BE2C (cell line): ENCODE data around the gene CTCF.

Experiments
- DNase-seq: peaks from one replicate; pipeline ENCODE4 v3.0.0-alpha.2; 2020
- H3K27me3 ChIP-seq: fragments of 250-450 bp; sonication (Bioruptor Pico); 2 replicates; pipeline ENCODE4 v1.5.1; 2020; ENCODE audit warnings: mild to moderate bottlenecking
- H3K36me3 ChIP-seq: fragments of 250-450 bp; sonication (Bioruptor Pico); 2 replicates; pipeline ENCODE4 v1.5.1; 2020; ENCODE audit warnings: mild to moderate bottlenecking
- H3K4me1 ChIP-seq: fragments of 250-450 bp; sonication (Bioruptor Pico); 2 replicates; pipeline ENCODE4 v1.5.1; 2020
- H3K4me3 ChIP-seq: 2 replicates; pipeline ENCODE4 v1.5.1; 2011; ENCODE audit warnings: low read depth, low read length
- H3K9me3 ChIP-seq: fragments of 250-450 bp; sonication (Bioruptor Pico); 2 replicates; pipeline ENCODE4 v1.5.1; 2020
- TF ChIP-seq, protein P1 (sequence below): IDR thresholded peaks from 2 replicates; pipeline ENCODE4 v1.5.1; 2012; ENCODE audit warnings: mild to moderate bottlenecking, low read depth, low read length

Gene CTCF

GRCh38 chr16:67526149-67526791 is 36.1 kb upstream of the CTCF start:
- DNase-seq = no peak
- TF ChIP-seq, protein P1, sequence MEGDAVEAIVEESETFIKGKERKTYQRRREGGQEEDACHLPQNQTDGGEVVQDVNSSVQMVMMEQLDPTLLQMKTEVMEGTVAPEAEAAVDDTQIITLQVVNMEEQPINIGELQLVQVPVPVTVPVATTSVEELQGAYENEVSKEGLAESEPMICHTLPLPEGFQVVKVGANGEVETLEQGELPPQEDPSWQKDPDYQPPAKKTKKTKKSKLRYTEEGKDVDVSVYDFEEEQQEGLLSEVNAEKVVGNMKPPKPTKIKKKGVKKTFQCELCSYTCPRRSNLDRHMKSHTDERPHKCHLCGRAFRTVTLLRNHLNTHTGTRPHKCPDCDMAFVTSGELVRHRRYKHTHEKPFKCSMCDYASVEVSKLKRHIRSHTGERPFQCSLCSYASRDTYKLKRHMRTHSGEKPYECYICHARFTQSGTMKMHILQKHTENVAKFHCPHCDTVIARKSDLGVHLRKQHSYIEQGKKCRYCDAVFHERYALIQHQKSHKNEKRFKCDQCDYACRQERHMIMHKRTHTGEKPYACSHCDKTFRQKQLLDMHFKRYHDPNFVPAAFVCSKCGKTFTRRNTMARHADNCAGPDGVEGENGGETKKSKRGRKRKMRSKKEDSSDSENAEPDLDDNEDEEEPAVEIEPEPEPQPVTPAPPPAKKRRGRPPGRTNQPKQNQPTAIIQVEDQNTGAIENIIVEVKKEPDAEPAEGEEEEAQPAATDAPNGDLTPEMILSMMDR = no peak
- Histone ChIP-seq H3K9me3 (no peaks in the 10 kb centered on the region), H3K36me3 (no peaks in the 10 kb centered on the region), H3K4me1 (peaks cover 5% of the 10 kb centered on the region; the same call in 1 of the 2 replicates), H3K27me3 (no peaks in the 10 kb centered on the region), H3K4me3 (no peak overlapping the region)

DNA sequence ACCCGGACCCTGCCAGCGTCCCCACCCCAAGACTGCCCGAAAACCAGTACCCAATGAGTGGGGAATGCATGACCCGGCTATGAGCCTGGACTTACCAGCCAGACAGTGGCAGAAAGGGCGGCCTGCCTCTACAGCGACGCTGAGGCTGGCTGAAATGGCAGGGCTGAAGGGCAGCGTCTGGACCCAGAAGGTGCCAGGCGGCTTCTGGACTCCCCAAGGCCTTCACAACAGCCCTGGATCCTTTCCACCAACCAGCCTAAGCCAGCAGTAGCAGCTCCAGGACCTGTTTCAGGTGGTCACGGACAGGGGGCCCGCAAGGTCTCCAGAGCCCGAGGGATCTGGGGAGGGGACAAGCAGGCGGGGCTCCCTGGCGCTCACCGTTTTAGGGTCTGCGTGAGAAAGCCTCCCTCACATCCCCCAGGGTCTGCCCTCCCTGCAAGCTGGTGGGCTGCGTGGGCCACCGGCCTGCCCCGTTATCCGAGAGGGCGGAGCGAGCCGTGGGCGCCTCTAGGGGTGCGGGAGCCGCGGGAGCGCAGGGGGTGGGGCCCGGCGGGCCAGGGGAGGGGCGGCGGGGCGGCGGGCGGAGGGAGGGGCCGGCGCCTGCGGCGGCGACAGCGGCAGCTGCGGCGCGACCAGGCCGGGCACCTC is 34.0 kb upstream of the CTCF start, which contains the start of gene RIPOR1:
Gene RIPOR1, plus strand, starts transcription at position 608 of the 648 bp plus-strand sequence. CDS start 9,618 bp downstream, outside the sequence.
- Histone ChIP-seq H3K4me3 (peak within 1 kb of the TSS; percentile 90), H3K9me3 (no peaks in the 10 kb centered on the region), H3K36me3 (no peaks in the 10 kb centered on the region), H3K27me3 (no peaks in the 10 kb centered on the region), H3K4me1 (0 out of 2 replicates have a peak, but pooled peaks cover 3% of the 10 kb centered on the region)
- TF ChIP-seq, protein P1 = no peak
- peak; percentile 70 for DNase-seq

- no peaks in the 10 kb centered on the region for H3K27me3 ChIP-seq
- H3K4me1 ChIP-seq = 0 out of 2 replicates have a peak, but pooled peaks cover 3% of the 10 kb centered on the region
- DNase-seq = peak; percentile 73
- TF ChIP-seq, protein P1 = no peak
- H3K9me3 ChIP-seq = no peaks in the 10 kb centered on the region
- no peaks in the 10 kb centered on the region for H3K36me3 ChIP-seq
- peak overlapping the region; percentile 90 for H3K4me3 ChIP-seq
Measured at GRCh38 chr16:67528870-67529581, 33.3 kb upstream of the CTCF start.

- Histone ChIP-seq H3K4me1 (0 out of 2 replicates have a peak, but pooled peaks cover 3% of the 10 kb centered on the region), H3K4me3 (peak overlapping the region; percentile 90), H3K27me3 (no peaks in the 10 kb centered on the region), H3K36me3 (no peaks in the 10 kb centered on the region), H3K9me3 (no peaks in the 10 kb centered on the region)
- TF ChIP-seq, protein P1 = no peak
- no peak for DNase-seq
Measured at GRCh38 chr16:67529582-67530012, 32.7 kb upstream of the CTCF start.

DNA sequence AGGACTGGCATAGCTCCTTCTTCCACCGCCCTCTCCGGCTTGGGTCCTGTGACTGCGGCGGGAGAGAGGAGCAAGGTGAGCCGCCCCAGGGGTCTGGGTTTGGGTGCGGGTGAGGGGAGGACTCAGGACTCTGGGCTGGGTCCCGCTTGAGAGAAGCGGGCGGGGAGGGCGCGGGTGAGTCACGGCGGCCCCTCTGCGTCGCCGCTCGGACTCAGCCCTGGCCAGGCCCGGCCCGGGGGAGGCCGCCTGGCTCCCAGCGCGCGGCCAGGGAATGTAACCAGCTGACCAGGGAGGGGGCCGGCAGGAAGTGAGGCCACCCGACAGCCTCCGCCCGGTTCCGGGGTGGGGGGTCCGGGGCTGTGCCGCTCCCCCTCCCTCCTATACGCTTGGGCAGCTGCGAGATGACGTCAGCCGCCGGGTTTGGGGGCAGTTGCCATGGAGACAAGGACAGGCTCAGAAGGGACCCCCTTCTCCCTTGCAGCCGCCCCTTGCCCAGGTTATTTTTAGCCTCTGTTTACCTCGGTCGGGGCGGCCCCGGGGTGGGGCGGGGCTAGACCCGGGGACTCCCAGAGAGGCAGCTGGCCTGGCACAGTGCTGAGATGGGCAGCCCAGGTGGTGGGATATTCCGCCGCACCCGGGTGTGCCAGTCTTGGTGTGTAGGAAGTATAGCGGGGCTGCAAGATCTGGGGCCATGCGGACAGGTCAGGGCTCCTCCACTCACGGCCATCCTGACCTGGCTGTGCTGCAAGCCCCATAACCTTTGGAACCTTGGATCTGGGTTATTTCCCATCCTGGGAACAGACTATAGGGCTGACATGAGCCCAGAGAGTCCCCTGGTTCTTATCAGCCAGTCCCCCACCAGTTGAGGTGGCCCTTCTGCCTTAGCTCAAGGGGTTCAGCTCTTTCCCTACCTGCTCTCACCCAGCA is 32.0 kb upstream of the CTCF start:
- no peak for DNase-seq
- Histone ChIP-seq H3K4me1 (0 out of 2 replicates have a peak, but pooled peaks cover 3% of the 10 kb centered on the region), H3K4me3 (peak overlapping the region; percentile 90), H3K27me3 (no peaks in the 10 kb centered on the region), H3K36me3 (no peaks in the 10 kb centered on the region), H3K9me3 (no peaks in the 10 kb centered on the region)
- TF ChIP-seq, protein P1 = no peak
